NCI-H82 treated with DMSO at 0.1 percent for 48 hours (cell line): ENCODE measurements around the gene SHOX.
"Not testable (repeated sequence)": the region's sequence is repeated elsewhere in the genome, so short reads cannot be mapped to it uniquely, and the experiment has no call there.

Experiments
- DNase-seq: peaks from one replicate; lab custom pipeline; 2025; ENCODE audit not compliant: unreplicated experiment; lab: John Stamatoyannopoulos, UW

SHOX gene

GRCh38 chrX:636981-637659 is 6.5 kb downstream of the SHOX start:
- no peak for DNase-seq

DNA sequence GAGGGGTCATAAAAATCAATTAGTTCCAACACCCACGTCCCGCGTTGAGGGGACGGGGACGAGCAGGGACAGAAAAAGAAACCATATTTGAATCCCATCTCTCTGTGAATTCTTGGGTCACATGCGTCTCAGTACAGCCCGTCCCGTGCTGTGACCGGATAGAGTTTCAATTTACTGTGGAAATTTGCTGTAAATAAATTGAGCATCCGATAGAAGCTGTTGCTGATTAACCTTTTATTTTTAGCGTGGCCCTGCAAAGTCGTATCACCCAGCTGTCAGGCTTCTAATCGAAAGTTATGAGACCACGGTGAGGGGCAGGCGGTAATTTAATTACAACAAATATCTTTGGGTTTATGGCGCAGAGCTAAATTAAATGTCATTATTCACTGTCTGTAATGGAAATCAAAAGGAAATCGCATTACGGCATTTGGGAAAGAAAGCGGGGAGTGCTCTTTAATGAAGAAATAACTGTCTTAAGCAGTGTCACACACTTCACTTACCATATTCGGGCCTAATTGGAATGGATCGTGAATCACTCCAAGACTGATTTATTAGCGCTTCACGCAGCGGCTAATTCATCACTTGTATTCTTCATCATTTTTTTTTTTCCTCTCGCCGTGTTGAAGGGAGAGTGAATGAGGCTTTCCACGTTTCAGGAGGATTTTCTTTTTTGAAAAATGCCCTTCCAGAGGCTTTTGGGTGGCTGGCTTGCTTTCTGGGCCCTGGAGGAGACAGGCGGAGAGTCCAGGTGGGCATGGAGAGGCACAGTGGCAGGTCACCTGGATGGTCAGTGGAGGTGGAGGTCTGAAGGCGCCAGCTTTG is 7.3 kb downstream of the SHOX start:
- DNase-seq, result no peak

DNA sequence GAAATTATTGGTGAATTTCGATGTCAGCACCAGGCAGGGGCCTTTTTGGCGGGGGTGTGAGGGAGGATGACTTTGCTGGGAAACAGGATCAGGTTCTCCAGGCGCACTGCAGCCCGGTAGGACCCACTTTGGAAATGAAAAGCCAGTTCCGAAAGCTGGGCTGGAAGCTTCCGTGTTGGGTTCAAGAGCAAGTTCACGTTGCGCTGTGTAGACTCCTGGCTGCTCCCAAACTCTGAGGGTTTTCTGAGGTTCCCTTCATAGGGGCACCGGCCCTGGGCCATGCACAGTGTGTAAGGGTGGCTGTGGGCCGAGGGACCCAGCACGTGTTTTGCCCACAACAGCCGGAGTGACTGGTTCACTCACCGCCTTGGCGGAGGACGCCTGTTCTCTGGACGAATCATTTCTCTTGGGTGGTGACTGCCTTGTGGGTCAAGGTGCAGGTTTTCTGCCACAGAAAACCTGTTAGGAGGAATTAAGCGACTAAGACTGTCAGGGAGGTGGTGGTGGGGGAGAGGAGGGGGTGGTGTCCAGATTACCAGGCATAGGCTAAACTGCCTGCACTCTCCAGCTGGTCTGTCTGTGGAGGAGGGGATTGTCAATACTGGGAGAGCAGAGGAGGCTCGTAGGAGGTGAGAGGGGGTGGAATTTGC is 8.0 kb downstream of the SHOX start:
- no peak for DNase-seq

GRCh38 chrX:639151-639550 is 8.6 kb downstream of the SHOX start:
- DNase-seq, result no peak

GRCh38 chrX:640641-641040 is 10.1 kb downstream of the SHOX start:
- DNase-seq, result no peak

GRCh38 chrX:641671-642435 is 11.3 kb downstream of the SHOX start:
- no peak for DNase-seq

GRCh38 chrX:642436-643240 is 12.0 kb downstream of the SHOX start:
- no peak for DNase-seq

DNA sequence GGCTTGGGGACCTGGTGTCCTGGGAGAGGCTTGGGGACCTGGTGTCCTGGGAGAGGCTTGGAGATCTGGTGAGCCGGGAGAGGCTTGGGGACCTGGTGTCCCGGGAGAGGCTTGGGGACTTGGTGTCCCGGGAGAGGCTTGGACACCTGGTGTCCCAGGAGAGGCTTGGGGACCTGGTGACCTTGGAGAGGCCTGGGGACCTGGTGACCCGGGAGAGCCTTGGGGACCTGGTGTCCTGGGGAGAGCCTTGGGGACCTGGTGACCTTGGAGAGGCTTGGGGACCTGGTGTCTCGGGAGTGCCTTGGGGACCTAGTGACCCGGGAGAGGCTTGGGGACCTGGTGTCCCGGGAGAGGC is 12.6 kb downstream of the SHOX start:
- DNase-seq, result no peak

DNA sequence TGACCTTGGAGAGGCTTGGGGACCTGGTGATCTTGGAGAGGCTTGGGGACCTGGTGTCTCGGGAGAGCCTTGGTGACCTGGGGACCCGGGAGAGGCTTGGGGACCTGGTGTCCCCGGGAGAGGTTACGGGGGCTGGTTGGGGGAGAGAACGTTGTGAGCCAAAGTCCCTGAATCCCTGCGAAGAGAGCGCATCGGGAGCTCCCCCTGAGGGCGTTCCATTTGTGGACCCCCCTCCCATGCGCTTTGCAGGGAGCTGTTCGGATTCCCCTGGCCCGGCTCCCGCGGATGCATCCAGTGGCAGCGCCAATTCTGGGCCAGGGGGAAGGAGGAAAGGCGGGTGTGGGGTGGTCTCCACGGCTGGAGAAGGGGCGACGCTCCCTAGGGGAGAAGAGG is 13.3 kb downstream of the SHOX start:
- no peak for DNase-seq

GRCh38 chrX:644304-645281 is 14.0 kb downstream of the SHOX start:
- no peak for DNase-seq

GRCh38 chrX:646228-646495 is 15.6 kb downstream of the SHOX start:
- DNase-seq, result no peak

GRCh38 chrX:646796-647195 is 16.2 kb downstream of the SHOX start:
- DNase-seq, result no peak

DNA sequence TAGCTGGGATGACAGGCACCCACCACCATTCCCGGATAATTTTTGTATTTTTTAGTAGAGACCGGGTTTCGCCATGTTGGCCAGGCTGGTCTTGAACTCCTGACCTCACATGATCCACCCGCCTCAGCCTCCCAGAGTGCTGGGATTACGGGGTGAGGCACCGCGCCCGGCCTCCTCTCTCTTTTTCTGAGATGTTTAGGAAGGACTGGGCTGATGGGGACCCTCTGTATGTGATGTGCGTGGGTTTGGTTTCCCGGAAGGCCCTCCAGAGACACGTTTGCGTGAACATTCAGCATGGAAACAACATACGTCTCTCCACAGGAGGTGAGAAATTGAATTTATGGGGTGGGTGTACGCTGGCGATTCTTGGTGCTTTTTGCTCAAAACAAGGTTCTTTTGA is 18.6 kb downstream of the SHOX start:
- no peak for DNase-seq

GRCh38 chrX:650324-650723 is 19.7 kb downstream of the SHOX start:
- no peak for DNase-seq

DNA sequence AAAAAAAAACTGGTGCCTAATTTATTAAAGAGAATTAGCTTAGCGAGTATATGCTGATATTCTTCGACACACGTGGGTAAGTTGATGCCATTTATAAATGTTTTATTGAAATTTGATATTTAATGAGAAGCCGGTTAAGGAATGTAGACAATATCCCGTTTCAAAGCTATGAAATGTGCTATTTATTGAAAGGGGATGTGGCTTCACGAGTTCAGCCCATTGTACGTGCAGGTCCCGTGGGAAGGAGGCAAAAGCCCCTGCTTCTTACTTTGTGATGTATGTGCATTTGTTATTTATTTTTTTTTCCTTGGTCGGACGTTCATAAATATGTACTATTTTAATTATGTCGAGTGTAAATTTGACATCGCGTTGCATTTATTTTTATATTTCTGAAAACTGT is 20.2 kb downstream of the SHOX start:
- no peak for DNase-seq

DNA sequence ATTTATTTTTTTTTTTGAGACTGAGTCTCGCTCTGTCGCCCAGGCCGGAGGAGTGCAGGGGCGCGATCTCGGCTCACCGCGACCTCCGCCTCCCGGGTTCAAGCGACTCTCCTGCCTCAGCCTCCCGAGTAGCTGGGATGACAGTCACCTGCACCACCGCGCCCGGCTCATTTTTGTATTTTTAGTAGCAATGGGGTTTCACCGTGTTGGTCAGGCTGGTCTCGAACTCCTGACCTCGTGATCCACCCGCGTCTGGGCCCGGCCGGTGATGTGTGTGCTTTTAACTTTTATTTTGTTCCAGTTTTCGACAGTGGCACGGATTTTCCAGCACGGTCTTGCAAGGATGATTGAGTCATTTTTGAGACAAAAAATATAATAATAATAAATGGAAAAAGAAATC is 21.3 kb downstream of the SHOX start:
- DNase-seq, result not testable (repeated sequence)

DNA sequence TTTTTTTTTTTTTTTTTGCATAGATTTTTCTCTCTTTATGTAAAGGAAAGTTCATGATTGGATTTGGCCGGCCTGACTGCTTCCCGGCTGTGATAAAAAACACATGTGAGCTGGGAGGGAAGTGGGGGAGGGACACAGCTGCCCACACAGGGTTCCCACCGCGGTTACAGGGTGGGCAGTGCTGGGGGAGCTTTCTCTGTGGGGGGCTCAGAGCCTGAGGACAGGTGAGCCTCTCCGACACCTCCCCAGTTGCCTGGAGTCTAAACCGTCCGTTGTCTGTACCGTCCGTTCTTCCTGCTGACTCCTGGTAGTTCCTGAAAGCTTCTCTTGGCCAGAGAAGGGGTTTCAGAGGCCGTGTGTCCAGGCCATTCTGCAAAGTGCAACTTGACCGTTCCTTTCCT is 21.8 kb downstream of the SHOX start:
- no peak for DNase-seq

- no peak for DNase-seq
Measured at GRCh38 chrX:653306-653705, 22.7 kb downstream of the SHOX start.

DNA sequence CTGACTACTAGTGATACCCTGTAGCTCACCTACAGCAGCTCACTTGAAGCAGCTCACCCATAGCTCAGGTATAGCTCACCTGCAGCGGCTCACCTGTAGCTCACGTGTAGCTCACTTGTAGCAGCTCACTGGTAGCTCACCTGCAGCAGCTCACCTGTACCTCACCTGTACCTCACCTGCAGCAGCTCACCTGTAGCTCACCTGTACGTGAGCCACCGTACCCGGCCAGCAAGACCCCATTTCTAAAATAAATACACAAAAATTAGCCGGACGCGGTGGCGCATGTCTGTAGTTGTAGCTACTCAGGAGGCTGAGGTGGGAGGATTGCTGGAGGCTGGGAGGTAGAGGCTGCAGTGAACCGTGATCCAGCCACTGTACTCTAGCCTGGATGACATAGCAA is 30.6 kb downstream of the SHOX start:
- DNase-seq, result no peak

DNA sequence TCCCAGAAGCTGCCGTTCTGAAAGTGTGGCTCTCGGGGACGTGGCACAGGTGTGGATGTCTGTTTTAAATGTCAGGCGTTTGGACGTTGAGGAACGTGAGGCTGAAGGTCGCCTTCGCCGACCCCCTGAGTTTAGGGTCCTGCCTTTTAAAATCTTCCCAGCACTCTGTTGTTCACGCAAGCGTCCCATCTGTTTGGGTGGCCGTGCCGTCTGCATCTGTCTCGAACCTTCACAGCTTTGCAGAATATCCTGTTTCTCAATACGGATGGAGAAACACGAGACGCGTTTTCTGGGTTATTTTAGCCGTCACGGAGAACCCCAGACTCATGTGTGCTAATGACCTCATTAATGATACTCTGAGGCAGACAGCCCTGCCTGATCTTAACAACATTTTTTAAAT is 31.5 kb downstream of the SHOX start:
- no peak for DNase-seq
